ENCODE data around the gene NTF3. TPM values are rescaled to one million over a fixed set of nuclear protein-coding genes. Genes with fewer than 3 reads are reported as not detected.

NTF3 gene
- total RNA-seq, 1 experiment from 2014 or later, result 9.4 TPM

DNA sequence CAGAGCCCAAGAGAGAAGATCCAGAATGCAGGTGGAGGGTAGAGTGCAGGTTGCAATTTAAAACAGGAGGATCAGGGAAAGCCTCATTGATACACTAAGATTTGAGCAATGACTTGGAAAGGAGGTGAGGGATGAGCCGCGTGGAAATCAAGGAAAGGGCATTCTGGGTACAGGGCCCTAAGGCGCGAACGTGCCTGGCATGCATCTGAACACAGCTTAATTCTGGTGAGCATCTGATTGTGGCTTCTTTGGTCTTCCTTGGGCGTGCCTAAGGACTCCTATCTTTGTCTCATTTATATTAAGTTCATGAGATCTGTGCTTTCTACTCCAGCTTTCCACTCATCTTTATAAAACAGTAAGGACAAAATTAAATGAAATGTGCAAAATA lies 79.3 kb downstream of the NTF3 start:
- no peak for DNase-seq (ENCODE audit: low read depth)

DNA sequence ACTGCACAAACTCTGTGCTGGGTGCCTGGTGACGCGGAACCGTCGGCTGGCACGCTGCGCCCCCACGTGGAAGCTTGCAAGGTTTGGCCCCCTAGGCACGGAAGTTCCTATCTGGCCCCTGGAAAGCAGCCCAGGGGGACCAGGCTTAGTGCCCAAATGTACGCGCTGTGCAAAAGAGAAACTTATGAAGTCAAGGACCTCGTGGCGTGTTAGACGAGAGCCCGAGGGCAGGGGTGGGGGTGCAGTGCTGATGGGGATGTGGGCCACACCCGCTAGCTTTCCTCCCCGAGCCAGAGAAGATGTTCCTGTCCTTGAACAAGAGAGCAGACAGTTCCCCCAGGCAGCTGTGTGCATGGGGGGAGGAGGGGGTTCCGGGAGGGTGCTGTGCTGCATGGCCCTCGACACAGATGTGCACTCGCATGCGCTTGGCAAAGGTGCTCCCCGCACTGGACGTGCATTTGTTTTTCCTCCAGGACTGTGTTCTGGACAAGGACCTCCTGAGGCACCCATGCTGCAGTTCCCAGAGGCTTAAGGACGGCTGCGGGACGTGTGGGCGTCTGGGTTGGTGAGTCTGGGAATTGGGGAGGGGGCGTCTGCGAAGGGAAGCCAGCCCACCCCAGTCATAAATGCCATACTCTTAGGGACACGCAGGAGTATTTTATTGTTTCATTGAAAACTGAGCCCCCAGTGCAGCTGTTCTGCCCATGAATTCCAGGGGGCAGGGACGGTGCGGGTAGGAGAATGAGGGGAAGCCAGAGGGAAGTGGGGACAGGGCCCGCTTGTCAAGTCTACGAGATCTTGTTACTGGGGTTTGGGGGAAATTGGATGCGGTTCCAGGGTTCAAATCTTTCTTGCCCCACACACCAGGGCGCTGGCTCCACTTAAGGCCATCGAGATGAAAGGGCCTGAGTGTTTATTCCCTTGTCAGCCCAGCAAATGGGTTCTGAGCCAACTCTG lies 80.0 kb downstream of the NTF3 start:
- peak; percentile 64 for DNase-seq (ENCODE audit: low read depth)

DNA sequence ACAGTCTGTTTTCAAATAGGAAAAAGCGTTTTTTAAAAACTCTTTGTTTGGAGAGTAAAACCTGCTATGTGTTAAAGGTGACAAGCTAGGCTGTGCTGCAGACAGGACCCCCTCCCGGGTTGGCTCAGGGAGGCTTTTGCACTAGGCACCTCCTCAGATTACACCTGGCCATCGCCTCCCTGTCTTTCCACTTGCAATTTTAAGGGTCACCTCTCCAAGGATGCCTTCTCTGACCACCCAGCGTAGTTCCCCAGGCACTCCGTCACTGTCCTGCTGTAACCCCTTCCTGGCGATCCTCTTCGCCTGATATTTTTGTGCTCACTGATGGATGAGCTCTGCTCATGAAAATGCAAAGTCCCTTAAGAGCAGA lies 80.7 kb downstream of the NTF3 start:
- no peak for DNase-seq (ENCODE audit: low read depth)

DNA sequence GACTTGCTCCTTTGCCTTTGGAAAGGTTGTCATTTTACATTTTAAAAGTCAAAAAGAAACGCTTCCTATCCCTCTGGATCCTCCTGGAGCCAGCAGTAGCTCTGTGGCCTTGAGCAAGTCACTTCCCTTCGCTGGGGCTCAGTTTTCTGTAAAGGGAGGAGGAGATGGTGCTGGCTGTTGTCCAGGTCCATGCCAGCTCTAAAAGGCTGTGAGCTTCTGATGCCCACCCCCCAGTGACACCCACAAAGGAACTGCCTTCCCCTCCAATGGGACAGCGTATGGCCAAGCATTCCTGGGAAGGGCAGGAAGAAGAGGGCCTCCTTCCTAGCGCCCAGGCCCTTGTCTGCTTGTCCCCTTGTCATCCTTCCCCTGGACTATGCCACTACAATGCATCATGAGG lies 81.5 kb downstream of the NTF3 start:
- DNase-seq (ENCODE audit: low read depth), result no peak

DNA sequence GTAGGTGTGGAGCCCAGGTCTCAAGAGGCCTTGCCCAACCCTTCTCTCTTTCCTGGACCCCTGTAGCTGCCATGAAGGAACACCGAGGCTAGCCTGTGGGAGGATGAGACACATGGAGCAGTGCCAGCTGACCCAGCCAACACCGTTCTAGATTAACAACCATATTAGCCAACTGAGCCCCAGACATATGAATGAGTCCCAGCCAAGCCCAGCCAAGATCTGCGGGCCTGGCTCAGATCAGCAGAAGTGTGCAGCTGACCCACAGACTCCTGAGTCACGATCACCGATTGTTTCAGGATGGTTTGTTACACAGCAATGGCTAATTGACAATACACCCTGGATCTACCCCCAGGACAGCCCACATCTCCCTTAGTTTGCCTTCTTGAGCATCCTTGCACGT lies 82.1 kb downstream of the NTF3 start:
- peak; percentile 41 for DNase-seq (ENCODE audit: low read depth)

DNA sequence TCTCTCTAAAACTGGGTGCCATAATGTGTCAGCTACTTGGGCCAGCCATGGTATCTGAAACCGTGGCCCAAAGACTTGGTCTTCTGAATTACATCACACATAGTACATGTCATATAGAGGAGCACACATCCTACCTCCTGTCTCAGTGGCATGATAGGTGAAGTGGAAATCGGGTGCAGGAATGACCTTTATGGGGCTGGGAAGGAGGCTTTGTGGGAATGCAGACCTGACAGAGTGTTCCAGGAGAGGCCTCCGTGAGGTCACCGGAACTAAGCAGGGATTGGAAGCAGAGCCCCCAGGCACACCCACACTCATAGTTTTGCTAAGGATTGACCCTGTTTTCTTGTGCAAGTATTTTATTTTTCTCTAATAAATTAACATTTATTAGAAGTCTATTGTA lies 82.6 kb downstream of the NTF3 start:
- DNase-seq (ENCODE audit: low read depth), result no peak

DNA sequence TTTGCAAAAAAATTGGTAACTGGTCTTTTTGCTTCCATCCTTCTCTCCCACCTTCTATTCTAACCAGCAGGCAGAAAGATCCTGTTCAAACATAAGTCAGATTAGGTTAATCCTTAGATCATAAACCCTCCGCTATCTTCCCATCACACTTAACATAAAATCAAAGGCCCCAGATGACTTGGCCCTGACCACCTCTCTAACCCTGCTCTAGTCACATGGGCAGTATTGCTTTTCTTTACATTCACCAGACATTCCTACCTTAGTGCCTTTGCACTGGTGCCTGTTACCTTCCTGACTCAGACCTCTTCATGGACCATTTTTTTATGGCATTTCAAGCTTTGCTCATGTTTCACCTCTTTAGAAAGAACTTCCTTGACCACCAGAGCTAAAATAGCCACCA lies 83.5 kb downstream of the NTF3 start:
- DNase-seq (ENCODE audit: low read depth), result no peak

DNA sequence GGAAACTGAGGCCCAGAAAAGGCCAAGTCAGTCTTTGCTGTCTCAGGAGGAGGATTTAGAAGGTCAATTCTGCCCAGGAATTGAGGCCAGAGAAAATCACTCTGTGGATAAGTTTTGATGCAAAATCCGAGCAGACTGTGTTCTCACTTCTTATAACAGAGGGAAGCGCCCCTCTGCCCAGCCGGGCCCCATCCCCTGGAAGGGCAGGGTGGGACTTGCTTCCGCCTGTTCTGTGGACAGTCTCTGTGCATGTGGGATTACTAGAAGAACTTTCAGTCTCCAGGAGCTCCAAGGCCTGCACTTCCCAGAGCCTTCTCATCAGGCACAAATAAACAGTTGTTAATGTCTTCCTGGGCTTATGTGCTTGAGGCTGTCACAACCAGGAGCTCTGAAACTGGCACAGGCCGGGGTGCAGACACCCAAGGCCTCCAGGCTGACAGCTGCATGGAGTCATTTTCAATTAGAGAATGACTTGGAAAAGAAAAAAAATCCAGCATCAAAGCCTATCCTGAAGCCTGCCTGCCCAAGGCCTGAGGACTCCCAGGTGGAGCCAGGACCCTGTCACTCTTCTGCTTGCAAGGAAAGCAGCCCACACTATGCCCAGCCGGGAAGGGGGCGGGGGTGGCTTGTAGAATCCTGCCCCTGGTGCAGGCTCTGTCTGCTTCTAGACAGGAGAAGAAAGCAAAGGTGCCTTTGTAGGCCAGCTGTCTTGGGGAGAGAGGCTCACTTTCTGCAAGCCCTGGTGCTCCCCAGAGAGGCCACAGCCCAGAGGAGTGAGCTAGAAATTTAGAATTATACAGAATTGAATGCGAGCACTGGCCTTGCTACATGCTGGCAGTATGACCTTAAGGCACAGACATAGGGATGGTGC lies 84.7 kb downstream of the NTF3 start:
- no peak for DNase-seq (ENCODE audit: low read depth)

DNA sequence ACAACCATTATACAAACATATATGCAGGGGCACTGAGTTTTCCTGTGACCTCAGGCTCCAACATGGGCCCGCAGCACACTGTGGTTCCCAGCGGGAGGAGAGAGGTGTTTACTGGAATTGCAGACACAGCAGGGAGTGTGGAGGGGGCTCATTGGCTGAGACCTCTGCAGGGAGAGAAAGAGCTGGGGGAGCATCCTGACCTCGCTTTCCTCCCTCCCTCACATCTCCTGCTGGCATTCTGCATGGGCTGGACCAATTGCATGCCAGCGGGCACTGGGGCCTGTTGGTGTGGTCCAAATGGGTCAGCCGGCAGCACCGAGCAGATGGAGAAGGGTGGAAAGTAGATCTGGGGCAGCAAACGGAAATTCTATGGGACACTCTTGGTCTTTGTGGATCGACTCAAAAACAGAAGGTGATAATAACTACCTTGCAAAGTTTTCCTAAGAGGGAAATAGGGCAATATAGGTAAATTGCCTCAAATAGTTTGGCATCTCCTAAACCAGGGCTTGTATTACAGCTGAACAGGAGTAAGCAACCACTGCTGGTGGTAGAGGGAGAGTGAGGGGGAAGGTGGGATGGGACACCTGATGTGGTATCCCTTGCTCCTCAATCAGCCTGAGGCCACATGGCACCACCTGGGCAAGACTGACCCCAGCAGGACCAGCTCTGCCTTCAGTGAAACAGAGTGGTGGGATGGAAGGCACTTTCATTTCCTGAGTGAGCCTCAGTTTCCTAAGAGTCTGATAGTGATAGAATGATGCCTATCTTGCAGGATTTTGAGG lies 86.9 kb downstream of the NTF3 start:
- no peak for DNase-seq (ENCODE audit: low read depth)

DNA sequence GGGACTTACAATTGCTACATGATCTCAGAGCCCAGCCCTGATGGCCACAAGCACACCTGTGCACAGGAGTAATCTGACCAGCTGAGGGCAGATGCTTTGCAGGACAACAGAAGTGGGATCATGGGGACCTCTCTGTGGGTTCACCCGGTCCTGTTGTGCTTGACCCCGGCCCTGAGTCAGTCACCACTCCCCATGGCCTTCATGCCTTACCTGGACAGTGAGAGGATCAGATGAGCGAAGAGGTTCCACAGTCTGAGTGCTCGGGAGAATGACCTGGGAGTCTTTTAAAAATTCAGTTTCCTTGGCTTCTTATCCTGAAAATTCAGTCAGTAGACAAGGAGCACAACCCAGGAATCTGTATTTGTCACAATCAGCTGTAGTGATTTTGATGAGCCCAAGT lies 88.1 kb downstream of the NTF3 start:
- DNase-seq (ENCODE audit: low read depth), result no peak

DNA sequence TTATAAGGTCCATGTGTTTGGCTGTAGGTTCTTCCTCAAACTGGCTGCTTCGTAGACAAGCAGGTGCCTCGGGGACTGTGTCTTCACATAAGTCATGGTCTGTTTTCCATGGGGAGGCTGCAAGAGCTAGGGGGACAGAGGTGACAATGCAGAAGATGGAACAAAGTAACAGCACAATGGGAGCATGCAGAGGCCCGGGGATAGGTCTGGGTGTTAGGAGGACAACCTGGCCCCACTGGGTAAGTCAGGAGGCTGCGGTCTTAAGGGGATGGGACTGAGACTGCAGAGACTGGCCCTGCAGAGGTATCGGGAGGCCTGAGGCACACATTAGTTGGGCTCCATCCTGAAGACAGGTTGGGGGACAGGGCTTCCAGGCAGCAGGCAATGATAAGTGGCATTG lies 88.9 kb downstream of the NTF3 start:
- DNase-seq (ENCODE audit: low read depth), result no peak

DNA sequence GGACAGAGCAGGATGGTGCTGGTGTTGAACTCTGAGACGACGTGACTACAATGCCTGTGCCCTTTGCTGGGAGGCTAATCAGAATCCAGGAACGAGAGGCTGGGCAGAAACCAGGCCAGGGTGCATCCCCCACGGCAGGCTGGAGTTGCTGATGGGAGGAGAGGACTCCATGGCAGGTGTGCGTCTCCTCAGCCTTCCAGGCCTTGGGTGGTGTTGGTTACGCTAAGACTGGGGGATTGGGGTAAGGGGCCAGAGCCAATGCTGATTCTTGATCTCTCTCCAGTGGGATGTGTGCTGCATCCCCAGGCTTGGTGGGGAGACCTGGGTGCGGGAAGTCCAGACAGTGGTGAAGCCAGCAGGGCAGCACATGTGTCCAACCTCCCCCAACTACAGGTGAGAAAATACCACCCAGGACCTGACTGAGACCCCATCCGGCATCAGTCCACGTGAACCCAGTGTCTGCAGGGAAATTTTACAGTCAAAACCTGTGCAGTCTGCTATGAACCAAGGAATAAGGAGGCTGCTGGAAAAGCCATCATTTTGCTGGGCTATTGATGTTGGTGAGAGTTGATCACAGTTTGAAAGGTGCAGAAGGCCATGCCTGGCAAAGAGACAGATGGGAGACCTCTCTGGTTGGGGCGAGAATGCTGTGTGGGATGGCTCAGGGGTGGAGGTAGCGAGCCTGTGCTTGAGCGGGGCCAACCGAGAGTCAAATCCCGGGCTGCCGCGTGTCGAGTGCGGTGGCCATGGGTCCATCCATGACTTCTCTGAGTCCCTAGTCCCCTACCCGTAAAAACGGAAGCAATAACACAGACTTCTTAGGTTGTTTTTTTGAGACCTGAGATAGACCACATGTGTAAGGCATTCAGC lies 89.8 kb downstream of the NTF3 start:
- no peak for DNase-seq (ENCODE audit: low read depth)

DNA sequence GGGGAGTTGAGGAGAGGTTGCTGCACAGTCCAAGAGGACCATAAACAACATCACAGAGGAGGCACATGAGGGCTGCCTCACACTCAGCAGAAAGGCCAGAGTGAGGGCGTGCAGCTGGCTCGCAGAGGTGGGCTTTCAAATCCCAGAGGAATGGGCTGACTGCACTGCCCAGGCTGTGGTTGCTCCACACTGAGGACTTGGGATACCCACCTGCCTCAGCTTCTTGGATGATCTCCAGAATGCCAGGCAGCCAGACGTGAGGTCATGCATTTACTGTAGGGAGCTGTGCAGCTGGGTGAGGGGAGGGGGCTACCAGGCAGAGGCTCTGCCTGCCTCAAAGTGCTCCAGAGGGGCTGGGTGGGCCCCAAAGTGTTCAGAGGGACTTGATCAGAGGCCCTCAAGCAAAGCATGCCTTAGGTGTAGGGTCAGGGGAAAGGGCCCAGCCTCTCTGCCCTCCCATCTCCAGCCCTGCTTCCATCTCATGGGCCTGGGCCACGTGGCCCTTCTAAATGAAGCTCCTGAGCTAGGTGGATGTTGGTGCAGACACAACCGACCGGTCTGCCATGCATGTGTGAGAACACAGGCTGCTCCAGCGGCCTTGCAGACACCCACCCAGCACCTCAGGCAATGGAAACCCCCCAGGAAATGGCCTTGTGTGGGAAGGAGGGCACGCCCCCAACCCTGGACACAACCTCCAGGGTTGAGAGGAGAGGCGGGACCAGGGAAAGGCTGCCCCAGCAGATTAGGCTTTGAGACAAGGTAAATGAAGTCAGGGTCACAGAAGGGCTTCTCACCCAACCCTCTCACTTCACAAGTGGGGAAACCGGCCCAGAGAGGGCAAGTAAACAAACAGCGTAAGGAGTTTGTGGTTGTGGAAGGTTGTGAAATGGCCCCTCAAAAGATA lies 90.8 kb downstream of the NTF3 start:
- DNase-seq (ENCODE audit: low read depth), result no peak

DNA sequence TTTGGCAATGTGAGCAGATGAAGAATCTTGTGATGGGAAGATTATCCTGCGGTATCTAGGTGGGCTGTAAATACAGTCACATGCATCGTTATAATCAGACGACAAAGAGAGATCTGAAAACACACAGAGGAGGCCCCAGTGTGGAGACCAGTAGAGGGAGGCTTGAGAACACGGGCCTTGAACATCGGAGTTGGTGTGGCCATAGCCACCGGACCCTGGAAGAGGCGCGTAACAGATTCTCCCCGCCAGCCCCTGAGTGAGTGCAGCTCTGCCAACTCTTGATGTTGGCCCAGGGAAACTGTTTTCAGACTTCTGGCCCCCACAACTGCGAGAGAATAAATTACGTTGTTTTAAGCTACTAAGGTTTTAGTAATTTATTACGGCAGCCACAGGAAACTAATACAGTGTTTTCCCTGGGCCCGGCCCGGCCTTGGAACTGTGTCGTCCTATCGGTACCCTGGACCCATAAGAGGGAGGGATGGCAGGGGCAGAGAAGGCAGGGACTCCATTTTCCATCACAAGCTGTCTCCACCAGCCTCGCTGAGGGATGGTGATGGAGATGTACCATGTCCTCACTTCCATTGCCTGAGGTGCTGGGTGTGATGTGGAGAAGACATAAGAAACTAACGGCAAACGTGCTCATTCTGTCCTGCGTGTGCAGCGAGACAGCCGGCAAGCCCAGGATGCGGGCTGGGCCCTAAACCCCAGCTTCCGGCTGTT lies 91.6 kb downstream of the NTF3 start:
- DNase-seq (ENCODE audit: low read depth), result no peak

DNA sequence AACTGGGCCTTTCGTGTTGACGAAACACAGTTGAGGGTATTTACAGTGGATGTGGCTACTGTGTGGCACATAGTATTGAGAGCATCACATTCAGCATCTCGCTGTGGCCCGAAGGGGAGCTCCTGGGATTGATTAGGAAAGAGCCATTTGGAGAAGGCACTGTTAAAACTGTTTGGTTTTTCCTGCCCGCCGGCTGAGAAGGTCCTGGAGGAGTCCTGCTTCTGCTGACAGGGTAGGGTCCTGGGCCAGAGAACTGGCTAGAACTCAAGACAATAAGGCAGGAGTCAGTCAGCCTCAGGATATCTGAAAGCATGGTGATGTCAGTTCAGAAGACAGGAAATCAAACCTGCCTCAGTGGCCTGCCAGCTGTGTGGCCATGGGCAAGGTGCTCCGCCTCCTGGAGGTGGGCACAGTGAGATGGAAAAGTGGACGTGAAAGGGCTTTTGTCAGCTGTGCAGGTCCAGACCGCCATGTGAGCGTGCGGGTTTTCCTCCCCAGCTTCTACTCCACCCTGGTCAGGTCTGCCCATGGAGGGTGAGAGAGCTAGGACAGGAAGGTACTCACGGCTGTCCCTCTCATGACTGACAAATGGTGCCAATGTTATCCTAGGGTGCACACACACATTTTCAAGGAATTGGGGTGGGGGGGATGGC lies 92.3 kb downstream of the NTF3 start:
- DNase-seq (ENCODE audit: low read depth), result no peak

DNA sequence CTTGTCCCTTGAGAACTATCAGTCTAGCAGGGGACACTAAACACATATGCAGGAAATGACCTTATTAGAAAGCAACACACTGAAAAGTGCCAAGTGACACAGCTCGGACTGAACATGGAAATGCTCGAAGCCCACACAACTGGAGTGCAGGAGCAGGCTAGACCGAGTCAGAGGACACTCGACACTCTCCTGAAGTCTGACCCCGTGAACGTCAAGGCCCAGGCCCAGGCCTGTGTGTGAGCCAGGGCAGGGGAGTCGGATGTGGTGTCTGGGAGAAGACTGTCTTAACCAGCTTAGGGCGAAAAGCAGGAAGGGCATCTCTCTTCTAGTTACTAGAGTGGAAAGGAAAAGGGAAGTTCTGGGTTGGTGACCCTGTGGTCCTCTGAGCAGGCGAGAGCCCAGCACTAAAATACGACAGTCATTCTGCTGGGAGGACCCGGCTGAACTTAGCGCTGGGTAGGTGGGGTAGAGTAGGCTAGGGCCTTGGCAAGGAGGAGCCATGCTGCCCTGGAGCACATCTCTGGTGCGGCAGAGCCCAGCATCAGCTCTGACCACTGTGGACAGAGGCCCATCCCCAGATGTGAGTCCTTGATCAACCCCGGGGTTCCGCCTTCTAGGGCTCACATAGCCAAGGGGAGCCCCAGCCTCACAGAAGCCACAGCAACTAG lies 93.0 kb downstream of the NTF3 start:
- DNase-seq (ENCODE audit: low read depth), result no peak

DNA sequence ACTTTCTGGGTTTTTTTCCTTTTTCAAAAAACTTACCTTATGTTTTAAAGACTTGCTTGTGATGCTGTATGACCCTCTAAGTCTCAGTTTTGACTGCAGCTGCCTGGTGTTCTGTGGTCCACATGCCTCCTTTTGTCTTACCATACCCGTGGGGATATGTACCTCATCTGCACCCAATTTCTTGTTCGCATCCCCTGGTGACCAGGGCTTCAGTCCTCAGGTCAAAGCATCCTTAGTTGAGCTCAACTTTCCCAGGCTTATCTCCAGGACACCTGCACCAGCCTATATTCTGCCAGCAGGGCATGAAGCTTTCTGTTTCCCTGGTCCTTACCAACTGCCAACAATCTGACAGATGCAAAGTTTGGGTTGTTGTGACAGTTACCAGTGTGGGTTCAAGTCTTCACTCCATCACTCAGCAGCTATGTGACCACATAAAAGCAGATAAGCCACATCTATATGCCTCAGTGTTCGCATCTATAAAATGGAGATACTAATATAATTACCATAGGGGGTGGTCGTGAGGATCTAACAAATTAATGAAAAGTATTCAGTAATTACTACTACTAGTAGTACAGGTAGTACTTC lies 94.0 kb downstream of the NTF3 start:
- DNase-seq (ENCODE audit: low read depth), result no peak

DNA sequence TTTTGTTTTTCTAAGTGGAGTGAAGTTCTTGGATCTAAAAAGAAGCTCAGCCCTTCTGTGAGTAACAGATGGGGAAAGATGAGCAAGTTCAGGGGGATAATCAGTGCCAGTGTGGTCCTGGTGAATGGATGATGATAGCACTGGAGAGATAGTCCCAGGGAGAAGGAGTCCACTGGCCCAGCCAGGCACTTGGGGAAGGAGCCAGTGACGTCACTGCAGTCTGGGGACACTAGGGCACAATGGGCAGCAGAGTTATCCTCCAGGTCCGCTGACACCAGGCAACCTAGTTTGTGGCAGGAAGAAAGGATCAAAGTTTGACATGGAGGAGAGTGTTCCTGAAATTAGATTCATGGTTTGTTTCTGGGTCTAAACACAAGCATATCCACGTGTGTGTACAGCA lies 101.5 kb downstream of the NTF3 start:
- DNase-seq (ENCODE audit: low read depth), result no peak
